ENCODE data around the gene OTOG. TPM values are rescaled to one million over a fixed set of nuclear protein-coding genes. Genes with fewer than 3 reads are reported as not detected.

The OTOG gene
- total RNA-seq, 1 donor from 2014 or later = not detected

DNA sequence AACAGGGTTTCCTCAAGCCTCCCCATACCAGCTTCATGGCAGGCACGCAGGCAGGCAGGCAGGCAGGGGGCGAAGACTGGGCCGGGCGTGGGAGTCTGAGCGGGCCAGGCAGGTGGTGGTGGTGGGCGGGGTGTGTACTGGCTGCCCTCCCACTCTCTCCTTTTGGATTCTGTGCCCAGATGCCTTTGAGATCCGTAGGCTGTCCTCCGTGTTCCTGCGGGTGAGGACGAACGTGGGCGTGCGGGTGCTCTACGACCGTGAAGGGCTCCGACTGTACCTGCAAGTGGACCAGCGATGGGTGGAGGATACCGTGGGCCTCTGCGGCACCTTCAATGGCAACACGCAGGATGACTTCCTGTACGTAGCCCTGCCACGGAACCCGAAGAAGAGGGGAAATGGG, 23.0 kb downstream of the OTOG start:
- DNase-seq = no peak
- peaks cover 5% of the 10 kb centered on the region for H3K27me3 Mint-ChIP-seq (ENCODE audit: unreplicated experiment)
- TF ChIP-seq, protein P1, sequence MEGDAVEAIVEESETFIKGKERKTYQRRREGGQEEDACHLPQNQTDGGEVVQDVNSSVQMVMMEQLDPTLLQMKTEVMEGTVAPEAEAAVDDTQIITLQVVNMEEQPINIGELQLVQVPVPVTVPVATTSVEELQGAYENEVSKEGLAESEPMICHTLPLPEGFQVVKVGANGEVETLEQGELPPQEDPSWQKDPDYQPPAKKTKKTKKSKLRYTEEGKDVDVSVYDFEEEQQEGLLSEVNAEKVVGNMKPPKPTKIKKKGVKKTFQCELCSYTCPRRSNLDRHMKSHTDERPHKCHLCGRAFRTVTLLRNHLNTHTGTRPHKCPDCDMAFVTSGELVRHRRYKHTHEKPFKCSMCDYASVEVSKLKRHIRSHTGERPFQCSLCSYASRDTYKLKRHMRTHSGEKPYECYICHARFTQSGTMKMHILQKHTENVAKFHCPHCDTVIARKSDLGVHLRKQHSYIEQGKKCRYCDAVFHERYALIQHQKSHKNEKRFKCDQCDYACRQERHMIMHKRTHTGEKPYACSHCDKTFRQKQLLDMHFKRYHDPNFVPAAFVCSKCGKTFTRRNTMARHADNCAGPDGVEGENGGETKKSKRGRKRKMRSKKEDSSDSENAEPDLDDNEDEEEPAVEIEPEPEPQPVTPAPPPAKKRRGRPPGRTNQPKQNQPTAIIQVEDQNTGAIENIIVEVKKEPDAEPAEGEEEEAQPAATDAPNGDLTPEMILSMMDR (IDR thresholded peaks at IDR 0.05; ENCODE audit: partially characterized antibody, unreplicated experiment) = no peak
- H3K36me3 Mint-ChIP-seq (ENCODE audit: unreplicated experiment) = no peaks in the 10 kb centered on the region
- peaks cover 1% of the 10 kb centered on the region for H3K9me3 Mint-ChIP-seq (ENCODE audit: unreplicated experiment)
- no peaks in the 10 kb centered on the region for H3K4me1 Mint-ChIP-seq (ENCODE audit: low read depth, unreplicated experiment)
- no peak overlapping the region for H3K4me3 Mint-ChIP-seq (ENCODE audit: unreplicated experiment)
- H3K27ac Mint-ChIP-seq (ENCODE audit: unreplicated experiment) = no peak overlapping the region

DNA sequence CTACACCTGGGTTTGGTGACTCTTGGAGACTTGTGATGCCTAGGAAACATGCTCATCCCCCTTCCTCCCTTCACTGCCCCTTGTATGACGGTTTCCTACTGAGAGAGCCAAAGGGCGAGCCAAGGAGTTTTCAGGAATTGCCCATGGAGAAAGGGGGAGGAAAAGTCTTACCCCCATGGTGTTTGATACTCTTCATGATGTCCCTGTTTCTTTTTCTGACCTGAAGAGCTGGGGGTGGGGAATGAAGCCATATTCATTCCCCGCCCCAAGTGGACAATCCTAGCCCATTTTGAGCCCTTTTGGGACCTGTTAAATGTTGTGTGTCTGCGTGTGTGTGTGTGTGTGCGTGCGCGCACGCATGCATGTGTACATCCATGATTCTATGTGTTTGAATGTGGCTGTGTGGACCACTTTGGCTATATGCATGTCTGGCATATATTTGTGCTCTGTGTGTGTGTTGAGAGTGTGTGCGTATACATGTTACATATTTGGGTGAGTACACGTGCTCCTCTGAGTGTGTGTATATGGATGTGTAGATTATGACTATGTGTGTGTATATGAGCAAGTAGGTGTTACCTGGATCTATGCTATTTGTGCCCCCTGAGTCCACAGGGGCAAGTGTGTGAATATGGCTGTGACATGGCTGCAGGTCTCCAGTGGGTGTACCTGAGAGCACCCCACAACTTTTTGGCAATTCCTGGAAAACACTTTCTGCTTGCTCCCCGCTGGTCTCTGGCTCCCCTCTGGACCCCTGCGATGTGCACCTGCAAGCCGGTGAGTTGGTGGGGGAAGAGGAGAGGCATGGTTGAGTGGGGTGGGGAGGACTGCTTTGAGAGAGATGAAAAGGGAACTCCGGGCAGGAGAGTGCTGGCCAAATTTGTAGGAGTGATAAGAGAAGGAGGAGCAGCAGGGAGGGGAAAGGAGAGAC, 24.6 kb downstream of the OTOG start:
- no peak for DNase-seq
- Mint-ChIP-seq H3K4me3 (ENCODE audit: unreplicated experiment) (no peak overlapping the region), H3K36me3 (ENCODE audit: unreplicated experiment) (no peaks in the 10 kb centered on the region), H3K9me3 (ENCODE audit: unreplicated experiment) (peaks cover 1% of the 10 kb centered on the region), H3K27ac (ENCODE audit: unreplicated experiment) (no peak overlapping the region), H3K4me1 (ENCODE audit: low read depth, unreplicated experiment) (no peaks in the 10 kb centered on the region), H3K27me3 (ENCODE audit: unreplicated experiment) (peaks cover 5% of the 10 kb centered on the region)
- TF ChIP-seq, protein P1 (IDR thresholded peaks at IDR 0.05; ENCODE audit: partially characterized antibody, unreplicated experiment) = no peak

DNA sequence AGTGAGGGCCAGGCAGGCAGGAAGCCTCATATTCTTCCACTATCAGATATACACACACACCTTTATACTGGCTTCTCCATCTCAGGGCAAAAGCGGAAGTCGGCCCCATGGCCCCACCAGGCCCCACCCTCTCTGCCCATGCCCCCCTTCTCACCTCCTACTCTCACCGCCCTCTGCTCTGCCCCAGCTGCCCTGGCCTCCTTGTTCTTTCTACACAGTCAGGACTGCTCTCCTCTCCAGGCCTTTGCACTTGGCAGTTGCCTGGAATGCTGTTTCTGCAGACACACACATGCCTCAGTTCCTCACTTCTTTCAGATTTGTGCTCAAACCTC, 25.3 kb downstream of the OTOG start:
- Mint-ChIP-seq H3K27me3 (ENCODE audit: unreplicated experiment) (peaks cover 5% of the 10 kb centered on the region), H3K9me3 (ENCODE audit: unreplicated experiment) (peaks cover 1% of the 10 kb centered on the region), H3K36me3 (ENCODE audit: unreplicated experiment) (no peaks in the 10 kb centered on the region), H3K4me1 (ENCODE audit: low read depth, unreplicated experiment) (no peaks in the 10 kb centered on the region), H3K27ac (ENCODE audit: unreplicated experiment) (no peak overlapping the region), H3K4me3 (ENCODE audit: unreplicated experiment) (no peak overlapping the region)
- TF ChIP-seq, protein P1 (IDR thresholded peaks at IDR 0.05; ENCODE audit: partially characterized antibody, unreplicated experiment) = no peak
- DNase-seq = no peak

DNA sequence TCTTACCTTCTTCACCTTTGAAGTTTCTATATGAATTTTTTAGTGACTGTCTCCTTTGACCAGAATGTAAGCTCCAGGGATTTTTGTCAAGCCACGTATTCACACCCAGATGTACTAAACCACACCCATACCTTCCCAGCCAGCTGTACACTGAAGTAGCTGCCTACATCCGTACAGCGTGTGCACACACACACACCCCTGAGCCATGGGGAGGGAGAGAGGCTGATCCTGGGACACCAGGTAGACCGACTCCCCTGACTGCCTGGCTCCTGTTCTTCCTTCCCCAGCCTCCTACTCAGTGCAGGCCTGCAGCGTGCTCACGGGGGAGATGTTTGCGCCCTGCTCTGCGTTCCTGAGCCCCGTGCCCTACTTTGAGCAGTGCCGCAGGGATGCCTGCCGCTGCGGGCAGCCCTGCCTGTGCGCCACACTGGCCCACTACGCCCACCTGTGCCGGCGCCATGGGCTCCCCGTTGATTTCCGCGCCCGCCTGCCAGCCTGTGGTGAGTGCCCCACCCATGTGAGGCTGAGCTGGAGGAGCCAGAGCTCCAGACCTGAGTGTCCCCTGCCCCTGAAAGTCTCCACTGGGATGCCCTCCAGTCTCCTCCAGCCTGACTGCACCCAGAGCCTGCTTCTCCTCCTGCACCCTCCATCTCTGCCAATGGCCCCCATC, 25.9 kb downstream of the OTOG start:
- TF ChIP-seq, protein P1 (IDR thresholded peaks at IDR 0.05; ENCODE audit: partially characterized antibody, unreplicated experiment) = no peak
- H3K27me3 Mint-ChIP-seq (ENCODE audit: unreplicated experiment) = peaks cover 5% of the 10 kb centered on the region
- no peak for DNase-seq

DNA sequence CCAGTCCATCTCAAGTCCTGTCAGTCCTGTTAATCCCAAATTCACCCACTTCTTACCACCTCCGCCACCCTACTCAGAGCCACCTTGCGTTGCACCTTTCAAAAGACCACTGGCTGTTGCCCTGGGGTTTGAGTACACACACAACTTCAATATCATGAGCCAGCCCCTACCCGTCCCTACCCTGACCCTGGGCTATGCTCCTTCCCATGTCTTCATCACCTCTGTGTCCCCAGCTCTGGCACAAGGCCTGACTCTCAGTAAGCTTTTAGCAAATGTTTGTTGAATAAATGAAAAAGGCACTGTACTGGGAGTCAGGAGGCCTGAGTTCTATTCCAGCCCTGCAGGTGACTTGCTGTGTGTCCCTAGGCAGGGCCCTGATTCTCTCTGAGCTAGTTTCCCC, 26.5 kb downstream of the OTOG start:
- Mint-ChIP-seq H3K4me1 (ENCODE audit: low read depth, unreplicated experiment) (no peaks in the 10 kb centered on the region), H3K27ac (ENCODE audit: unreplicated experiment) (no peak overlapping the region), H3K9me3 (ENCODE audit: unreplicated experiment) (peaks cover 1% of the 10 kb centered on the region), H3K36me3 (ENCODE audit: unreplicated experiment) (no peaks in the 10 kb centered on the region), H3K4me3 (ENCODE audit: unreplicated experiment) (no peak overlapping the region), H3K27me3 (ENCODE audit: unreplicated experiment) (peaks cover 5% of the 10 kb centered on the region)
- TF ChIP-seq, protein P1 (IDR thresholded peaks at IDR 0.05; ENCODE audit: partially characterized antibody, unreplicated experiment) = no peak
- no peak for DNase-seq

More for the DNA sequence above, 25.9 kb downstream of the OTOG start:
- H3K4me3 Mint-ChIP-seq (ENCODE audit: unreplicated experiment) = no peak overlapping the region
- H3K4me1 Mint-ChIP-seq (ENCODE audit: low read depth, unreplicated experiment) = no peaks in the 10 kb centered on the region
- H3K27ac Mint-ChIP-seq (ENCODE audit: unreplicated experiment) = no peak overlapping the region
- no peaks in the 10 kb centered on the region for H3K36me3 Mint-ChIP-seq (ENCODE audit: unreplicated experiment)
- peaks cover 1% of the 10 kb centered on the region for H3K9me3 Mint-ChIP-seq (ENCODE audit: unreplicated experiment)

Measured in glutamatergic neuron (in vitro differentiated cells).